Measurements from ENCODE around the gene FHL2.
"Not testable (repeated sequence)": the region's sequence is repeated elsewhere in the genome, so short reads cannot be mapped to it uniquely, and the experiment has no call there.

Gene FHL2

DNA sequence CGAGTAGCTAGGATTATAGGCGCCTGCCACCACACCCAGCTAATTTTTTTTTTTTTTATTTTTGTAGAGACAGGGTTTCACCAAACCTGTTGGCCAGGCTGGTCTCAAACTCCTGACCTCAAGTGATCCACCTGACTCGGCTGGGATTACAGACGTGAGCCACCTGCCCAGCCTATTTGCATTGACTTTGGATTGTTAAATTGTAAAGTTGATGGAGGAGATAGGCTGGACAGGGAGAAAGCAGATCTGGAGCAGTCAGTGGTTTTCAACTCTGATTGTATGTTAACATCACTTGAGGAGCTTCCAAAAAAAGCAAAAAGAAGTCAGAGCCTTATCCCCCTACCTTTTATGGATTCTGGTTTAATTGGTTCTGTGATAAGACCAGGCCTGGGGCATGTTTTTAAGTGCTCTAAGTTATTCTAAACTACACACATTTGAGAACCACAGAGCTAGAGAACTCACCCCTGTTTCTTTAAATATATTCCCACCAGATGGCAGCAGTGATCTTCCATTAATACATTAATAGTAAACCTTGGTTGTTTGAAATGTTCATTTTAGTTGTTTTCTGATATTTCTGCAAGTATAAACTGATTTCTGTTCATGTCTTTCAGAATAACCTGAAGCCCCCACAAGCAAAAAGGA, 54.0 kb downstream of the FHL2 start:
- DNase-seq (ENCODE audit: low read depth in 3 of 3): no peak

DNA sequence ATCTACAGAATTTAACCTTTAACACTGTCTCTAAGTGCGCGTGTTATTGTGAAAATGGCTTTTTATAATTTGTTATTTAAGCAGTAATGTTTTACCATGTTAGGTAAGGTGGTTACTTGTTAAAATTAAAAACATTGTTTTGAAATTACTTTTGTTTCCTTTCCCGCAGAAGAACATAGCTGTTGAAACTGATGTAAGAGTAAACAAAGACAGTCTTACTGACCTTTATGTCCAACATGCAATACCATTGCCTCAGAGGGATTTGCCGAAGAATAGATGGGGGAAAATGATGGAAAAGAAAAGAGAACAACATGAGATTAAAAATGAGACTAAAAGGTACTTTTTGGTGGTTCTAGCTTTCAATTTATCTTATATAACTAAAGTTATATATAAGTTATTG, 59.4 kb downstream of the FHL2 start:
- no peak for DNase-seq (ENCODE audit: low read depth in 3 of 3)

DNA sequence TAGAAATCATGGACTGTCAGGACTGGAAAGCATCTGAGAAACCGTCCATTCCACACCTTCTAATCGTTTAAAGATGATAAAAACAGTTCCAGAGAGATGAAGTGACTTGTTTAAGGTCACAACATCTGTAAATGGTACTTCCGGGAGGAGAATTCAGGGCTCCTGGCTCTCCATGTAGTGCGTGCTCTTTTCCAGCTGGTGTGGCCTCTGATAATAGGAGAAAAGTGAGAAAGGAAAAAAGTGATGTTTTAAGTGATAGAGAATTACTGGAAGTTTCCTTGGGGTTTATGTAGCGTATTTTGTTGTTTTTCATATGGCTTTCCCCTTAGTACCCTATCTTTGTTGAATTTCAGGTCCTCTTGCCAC, 60.8 kb downstream of the FHL2 start:
- DNase-seq (ENCODE audit: low read depth in 3 of 3): no peak

DNA sequence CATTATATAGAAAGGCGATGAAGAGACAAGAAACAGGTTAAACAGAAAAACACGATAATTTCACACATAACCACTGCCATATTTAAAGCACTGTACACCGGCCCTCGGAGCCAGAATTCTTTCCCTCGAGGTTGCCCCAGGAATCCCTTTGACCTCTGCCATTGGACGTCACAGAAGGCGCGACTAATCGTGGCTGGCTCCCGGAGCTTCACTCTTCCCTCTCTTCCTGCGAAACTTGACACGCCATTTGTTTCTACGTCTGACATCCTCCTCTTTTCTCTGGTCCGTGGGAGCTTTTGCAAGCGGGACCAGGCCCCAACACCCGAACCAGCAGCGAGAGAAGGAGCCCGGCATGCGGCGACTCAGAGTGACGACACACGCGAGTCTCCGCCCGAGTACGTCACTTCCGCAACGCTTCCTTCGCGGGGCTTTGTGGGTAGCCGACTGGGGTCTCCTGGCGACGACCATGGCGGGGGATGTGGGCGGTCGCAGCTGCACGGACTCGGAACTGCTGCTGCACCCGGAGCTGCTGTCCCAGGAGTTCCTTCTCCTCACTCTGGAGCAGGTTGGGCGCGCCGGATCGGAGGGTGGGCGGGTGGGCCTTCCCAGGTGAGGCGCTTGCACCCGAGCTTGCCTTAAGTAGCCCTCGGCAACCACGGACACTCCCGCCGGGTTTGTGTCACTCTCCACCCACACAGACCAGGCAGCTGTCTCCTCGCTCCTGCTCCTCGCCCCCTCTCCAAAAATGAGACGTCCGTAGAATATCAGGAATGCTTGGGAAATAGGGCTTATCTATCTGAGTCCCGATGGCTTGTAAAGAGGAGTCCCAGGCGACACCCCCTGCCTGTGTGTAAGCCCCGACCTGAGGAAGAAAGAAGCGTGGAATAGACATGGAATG, 61.5 kb downstream of the FHL2 start, which contains the start of gene C2orf49:
Gene C2orf49 (plus strand): TSS at position 419 of the 898 bp plus-strand sequence. CDS start 48 bp downstream, at position 467.
- peak; percentile 78 to 83 (median 81) for DNase-seq (ENCODE audit: low read depth in 3 of 3)

DNA sequence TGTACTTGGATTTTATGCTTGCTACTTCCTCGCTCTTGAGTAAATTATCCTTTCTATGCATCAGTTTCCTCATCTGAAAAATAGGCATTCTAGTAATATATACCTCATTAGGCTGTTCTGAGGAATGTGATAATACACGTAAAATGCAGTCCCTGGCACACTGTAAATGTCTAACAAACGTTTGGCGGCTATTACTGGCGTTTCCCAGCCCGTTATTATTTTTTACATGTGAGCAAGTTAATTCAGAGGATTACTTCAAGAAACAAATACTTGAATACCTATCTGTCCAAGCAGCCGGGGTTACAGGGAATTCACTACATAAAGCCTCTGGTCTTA, 62.1 kb downstream of the FHL2 start:
- no peak for DNase-seq (ENCODE audit: low read depth in 3 of 3)

DNA sequence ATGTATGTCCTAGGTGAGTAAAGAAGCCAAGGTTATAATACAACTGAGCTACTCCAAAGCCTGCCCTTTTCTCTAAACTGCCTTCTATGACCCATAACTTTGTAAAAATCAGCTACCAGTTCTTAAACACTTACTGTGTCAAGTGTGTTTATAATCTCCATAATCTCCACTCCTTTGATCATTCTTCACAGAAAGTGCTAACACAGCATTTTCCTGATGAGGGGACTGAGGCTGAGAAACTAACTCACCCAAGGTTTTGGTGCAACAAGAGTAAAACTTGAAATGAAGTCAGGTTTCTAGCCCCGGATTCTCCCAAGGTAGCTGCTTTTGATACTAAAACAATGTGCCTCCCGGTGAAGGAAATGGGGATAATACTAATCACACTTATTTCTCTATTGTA, 63.4 kb downstream of the FHL2 start:
- DNase-seq (ENCODE audit: low read depth in 3 of 3): no peak

DNA sequence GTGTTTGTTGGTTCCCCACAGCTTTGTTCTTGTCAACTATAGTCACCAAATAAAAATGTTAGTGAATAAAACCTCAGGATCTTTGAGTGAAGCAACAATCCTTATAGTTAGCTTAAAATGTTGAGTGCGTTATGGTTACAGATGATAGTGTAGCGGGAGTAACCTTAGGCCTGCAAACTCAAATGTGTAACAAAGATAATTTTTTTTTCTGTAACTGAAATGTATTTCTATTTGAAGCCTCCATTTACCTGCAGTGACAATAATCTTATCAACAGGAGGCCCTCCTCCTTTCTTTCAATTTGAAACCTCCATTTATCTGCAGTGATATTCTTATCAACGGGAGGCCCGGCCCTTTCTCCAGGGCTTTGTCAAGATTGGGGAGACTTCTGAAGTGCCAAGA, 64.6 kb downstream of the FHL2 start:
- no peak for DNase-seq (ENCODE audit: low read depth in 3 of 3)

DNA sequence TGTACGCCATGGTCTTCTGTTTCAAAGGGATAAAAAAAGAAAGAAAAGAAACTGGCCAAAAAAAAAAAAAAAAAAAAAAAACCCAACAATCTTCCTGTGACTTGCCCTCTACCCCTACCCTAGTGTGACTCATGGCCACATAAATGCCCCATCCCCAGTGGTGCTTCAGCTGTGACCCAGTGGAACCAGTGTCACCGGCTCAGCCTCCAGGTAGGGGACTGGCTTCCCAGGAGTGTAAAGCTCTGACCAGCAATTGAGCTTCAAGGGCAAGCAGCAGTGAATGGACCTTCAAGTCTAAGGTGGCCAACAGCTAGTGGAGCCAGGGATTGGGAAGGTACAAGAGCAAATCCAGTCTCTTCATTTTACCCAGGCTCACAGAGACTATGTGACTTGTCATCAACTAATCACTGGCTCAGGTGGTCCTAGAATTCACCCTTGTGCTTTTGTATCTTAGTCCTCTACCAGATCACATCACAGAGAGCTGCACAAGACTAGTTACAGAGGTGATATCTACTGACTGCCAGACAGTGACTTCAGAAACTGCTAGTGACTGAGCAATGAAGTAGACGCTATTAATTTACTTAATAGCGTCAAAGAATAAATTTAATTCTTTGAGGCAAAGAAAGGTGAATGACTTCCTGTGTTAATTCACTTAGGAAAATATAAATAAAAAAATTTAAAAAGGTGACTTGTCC, 68.0 kb downstream of the FHL2 start:
- DNase-seq (ENCODE audit: low read depth in 3 of 3): no peak

DNA sequence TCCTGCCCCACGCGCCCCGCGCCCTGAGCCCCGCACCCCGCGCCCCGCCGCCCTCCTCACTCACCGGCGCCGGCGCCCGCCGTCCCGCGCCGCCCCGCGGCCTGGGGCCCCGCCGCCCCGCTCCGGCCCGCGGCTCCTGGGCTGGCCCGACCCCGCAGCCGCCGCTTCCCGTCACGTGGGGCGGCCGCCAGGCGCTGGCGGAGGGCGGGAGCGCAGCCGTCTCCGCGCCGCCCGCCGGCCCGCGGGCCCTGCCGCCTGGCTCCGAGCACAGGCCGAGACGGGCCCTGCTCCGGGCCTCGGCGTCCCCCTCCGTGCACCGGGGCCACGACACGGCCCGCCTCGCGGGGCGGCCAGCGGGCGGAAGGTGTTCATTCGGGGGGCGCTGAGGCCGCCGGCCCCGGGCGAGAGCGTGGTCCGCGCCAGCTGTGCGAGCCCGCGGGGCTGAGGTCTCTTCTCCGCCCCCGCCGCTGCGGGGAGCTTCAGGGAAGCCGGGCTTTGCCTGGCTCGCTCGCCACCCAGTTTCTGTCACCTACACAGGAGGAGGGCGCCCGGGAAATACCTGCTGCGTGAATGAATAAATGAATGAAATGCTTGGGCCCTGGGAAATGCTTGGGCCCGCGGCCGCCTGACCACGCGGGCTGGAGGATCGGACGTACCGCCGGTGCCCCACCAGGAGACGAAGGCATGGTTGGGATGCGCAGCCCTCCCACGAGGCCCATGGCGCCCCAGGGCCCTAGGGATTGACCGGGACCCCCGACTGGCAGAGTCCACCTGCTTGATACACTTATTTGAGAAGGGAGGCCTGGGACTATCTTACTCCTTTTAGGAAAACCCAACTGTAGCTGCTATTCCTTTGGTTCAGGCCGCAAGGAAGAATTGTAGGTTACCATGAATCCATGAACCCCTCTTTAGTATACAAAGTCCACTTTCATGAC, 69.0 kb downstream of the FHL2 start, which contains the start of gene TGFBRAP1:
Gene TGFBRAP1 (minus strand): TSS at position 175 of the 935 bp plus-strand sequence. CDS start 21,434 bp downstream, outside the sequence.
- peak; percentile 18 to 46 (median 28) for DNase-seq (ENCODE audit: low read depth in 3 of 3)

DNA sequence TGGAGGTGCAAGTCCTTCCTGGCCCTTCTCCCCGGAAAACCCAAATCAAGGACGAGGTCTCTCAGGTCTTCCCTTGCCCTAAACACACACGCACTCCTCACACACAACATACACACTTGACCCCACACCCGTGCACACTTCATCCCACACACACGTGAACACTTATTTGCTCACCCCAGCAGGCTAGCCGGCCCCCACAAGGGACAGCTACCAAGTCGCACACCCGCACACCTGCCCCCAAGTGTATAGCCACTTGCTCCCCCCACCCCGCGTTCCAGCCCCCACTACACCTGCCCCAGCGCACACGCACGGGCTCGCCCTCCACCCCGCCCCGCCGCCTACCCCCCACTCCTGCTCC, 69.7 kb downstream of the FHL2 start:
- peak in 2 of 3 experiments; percentile 20 for DNase-seq (ENCODE audit: low read depth in 3 of 3)

DNA sequence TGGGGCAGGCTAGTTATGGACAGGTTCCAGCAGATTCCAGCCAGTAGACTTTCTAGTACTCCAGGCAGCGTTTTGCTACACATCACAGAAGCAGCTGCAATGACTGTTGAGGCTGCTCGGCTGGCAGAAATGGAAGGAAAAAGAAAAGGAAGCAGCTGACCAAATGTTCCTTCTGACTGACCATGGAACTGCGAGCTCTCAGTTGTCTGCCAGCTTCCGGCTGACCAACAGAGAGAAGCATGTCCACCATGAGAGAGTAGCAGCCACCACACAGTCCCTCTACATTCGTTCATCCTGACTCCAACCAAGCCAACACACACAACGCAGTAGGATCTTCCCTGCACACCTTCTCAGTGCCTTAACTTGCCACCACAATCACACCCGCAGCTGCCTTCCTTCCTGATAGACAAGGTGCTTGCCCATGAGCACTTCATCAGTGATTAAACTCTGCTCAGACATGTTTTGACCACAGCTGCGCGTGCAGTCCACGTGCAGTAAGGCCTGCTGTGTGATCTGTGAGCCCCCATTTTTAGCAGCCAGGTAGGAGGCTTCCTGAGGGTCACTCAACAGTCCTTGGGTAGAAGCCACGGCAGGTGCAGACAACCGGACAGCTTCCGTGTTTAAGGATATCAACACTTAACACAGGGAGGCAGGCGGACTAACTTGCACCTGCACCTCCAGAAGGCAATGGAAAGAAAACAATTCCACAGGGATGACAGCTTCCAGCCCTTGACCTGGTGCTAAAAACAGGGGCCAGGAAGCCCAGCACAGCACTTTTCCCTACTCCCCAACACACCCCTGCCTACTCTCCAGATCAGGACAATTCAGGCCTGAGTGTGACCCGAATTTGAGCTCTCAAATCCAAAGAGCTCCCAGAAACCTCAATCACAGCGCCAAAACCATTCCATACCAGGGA, 70.3 kb downstream of the FHL2 start:
- DNase-seq (ENCODE audit: low read depth in 3 of 3): no peak

DNA sequence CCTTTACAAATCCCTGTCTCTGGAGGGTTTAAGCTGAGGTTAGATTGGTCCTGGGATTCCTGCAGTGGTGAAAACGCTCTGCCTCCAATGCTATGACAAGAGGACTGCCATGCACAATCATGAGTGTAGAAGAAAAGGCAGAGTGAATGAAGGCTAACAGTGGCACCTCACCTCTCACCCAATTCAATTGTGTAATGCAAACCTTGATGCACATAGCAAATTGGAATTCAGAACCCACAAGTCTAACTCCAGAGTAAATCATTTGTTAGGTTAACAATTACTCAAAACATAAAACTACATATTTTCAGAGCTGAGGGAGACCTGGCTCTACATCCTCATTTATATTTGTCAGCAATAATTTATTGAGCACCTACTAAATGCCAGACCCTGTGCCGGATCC, 71.2 kb downstream of the FHL2 start:
- no peak for DNase-seq (ENCODE audit: low read depth in 3 of 3)

DNA sequence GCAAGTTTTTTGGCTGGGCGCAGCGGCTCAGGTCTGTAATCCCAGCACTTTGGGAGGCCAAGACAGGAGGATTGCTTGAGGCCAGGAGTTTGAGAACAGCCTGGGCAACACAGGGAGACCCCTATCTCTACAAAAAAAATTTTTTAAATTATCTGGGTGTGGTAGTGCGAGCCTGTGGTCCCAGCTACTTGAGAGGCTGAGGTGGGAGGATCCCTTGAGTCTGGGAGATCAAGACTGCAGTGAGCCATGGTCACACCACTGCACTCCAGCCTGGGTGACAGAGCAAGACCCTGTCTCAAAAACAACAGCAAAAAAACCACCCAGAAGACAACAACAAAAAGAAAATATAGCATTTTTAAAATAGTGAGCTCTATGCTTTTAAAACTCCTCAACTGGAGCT, 71.6 kb downstream of the FHL2 start:
- not testable (repeated sequence) for DNase-seq (ENCODE audit: low read depth in 3 of 3)

DNA sequence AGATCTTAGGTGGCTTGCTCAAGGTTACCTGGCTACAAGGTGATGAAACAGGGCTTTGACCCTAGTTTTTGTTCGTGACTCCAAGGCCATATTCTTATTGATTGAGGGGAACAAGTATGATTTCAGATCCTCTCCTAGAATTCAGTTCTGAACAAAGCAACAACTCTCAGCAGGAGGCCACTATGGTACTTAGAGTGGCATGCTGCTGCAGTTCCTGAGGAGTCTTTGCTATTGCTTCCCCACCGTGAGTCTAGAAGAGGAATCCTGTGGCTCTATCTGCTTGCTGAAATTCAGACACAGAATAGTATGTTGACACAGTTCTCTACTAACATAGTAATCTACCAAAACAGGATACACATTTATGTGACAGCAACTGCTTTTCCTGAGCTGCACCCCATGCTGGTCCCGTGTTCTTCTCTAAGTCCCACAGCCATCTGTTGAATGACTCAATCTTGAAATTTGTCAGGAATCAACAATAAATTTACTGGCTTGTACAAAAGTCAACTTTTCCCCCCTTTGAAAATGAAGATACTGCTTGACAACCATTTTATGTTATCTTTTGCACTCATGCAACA, 73.4 kb downstream of the FHL2 start:
- DNase-seq (ENCODE audit: low read depth in 3 of 3): no peak

DNA sequence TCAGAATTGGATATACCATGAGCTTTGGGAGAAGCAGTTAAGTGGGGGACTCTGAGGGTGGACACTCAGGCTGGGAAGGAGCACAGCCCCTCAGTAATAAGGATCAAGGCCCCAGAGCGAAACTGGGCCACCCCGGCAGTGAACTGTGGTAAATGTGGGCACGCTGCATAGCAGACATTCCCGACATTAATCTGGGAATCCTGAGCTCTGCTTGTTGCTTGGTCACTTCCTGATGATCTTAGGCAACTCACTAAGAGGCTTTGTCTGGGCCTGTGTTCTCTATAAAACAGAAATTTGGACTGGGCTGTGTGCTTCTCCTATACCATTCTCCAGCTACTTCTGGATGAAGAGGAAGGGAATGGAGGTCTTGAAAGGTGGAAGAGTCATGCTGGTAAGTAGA, 74.1 kb downstream of the FHL2 start:
- DNase-seq (ENCODE audit: low read depth in 3 of 3): no peak

DNA sequence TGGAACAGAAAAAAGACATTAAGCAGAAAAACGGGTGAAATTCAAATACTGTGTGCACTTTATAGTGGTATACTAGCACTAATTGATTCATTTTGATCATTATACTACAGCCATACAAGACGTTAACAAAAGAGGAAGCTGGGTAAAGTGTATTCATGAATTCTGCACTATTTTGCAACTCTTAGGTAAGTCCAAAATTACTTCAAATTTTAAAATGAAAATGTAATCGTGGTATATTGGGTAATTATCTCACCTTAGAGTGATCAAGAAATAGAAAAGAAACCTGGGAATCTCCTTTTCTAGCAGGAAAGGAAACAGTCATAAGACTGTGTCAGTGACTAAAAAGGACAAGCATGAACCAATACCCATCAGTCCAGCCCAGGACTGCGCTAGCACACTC, 74.8 kb downstream of the FHL2 start:
- DNase-seq (ENCODE audit: low read depth in 3 of 3): no peak

DNA sequence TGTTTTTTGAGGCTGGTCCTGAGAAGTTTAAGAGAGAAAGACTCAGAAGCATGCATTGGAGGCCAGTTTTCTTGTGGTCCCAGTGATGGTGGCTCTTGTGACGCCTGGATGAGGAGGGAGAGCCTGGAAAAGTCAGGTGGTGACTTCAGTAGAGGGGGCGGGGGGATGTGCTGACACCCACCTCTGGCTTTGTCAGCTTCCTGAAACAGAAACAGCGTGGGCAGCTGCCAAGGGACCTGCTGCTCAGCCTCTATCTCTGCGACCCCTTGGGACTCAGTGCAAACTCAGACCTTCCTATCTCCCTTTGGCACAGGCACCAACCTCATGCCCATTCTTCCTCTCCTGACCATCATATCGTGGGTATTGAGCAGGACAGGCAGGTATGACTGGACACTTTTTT, 75.7 kb downstream of the FHL2 start:
- no peak for DNase-seq (ENCODE audit: low read depth in 3 of 3)

DNA sequence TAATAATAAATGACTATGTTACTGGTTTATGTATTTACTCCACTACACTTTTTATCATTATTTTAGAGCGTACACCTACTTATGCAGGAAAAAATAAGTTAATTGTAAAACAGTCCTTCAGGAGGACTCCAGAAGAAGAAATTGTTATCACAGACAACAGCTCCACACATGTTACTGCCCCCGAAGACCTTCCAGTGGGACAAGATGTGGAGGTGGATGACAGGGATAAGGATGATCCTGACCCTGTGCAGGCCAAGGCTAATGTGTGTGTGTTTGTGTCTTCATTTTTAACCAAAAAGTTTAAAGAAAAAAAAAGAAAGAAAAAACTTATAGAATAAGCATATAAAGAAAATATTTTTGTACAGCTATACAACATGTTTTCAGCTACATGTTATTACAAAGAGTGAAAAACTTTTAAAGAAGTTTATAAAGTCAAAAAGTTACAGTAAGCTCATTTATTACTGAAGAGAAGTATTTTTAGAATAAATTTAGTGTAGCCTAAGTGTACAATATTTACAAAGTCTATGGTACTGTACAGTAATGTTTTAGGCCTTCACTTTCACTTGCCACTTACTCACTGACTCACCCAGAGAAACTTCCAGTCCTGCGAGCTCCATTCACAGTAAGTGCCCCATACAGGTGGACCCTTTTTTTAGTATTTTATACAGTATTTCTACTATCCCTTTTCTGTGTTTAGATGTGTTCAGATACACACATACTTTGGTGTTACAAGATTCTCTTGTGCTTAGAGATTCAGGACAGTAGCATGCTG, 76.8 kb downstream of the FHL2 start:
- no peak for DNase-seq (ENCODE audit: low read depth in 3 of 3)

DNA sequence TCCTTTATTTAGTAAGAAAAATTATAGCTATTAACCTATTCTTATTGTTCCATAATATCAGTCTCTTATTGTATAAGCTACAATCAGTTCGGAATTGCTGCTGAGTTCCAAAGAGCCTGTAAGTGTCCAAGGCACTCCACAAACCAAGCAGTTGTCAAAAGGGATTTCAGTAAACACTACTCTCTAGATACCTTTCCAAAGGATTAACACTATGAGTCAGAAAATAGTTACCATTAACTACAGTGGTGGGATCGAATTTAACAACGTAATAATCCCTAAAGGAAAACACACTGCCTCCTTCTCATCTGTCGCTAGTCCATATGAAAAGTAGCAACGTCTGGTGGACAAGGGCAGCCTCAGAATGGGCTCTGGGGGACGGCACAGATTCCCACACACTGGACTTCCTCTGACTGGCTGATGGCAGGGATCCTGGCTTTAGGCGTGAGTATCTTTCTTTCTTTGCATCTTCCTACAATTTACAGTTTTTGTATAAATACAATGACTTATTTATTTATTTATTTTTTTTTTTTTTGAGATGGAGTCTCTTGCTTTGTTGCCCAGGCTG, 78.1 kb downstream of the FHL2 start:
- no peak for DNase-seq (ENCODE audit: low read depth in 3 of 3)

All from stimulated activated CD4-positive, alpha-beta T cell treated with anti-CD3 and anti-CD28 coated beads, TNF-alpha, amount 100 ng/mL, for 4 hours (primary cell).